HG03469 (cell line): ENCODE measurements around the gene DMKN.

Experiments
- ATAC-seq: cut with Tn5 transposase; IDR thresholded peaks from one replicate; pipeline ENCODE4 v1.9.1; 2021; ENCODE audit warnings: mild to moderate bottlenecking, moderate library complexity, moderate number of reproducible peaks; ENCODE audit not compliant: unreplicated experiment

DMKN gene

GRCh38 chr19:35549879-35550523, 36.6 kb upstream of the DMKN start:
- ATAC-seq = no peak

- no peak for ATAC-seq
These were observed 35.8 kb upstream of the DMKN start for GRCh38 chr19:35549174-35549788.

GRCh38 chr19:35546532-35546931, 33.1 kb upstream of the DMKN start:
- ATAC-seq = no peak

- ATAC-seq = peak; percentile 25
These were observed 32.5 kb upstream of the DMKN start for GRCh38 chr19:35545855-35546381.

GRCh38 chr19:35545001-35545854, 31.8 kb upstream of the DMKN start, which contains the start of gene TMEM147:
TSS of gene TMEM147 (plus strand) at chr19:35545626. CDS start at chr19:35545740, 114 bp downstream.
- ATAC-seq = peak; percentile 49

- no peak for ATAC-seq
These were observed 30.8 kb upstream of the DMKN start for GRCh38 chr19:35544110-35544802.

GRCh38 chr19:35543280-35544109, 30.0 kb upstream of the DMKN start:
- no peak for ATAC-seq

GRCh38 chr19:35542209-35542608, 28.8 kb upstream of the DMKN start:
- no peak for ATAC-seq

GRCh38 chr19:35540356-35540927, 27.0 kb upstream of the DMKN start:
- ATAC-seq = no peak

GRCh38 chr19:35539850-35540249, 26.4 kb upstream of the DMKN start:
- no peak for ATAC-seq

GRCh38 chr19:35539314-35539713, 25.9 kb upstream of the DMKN start:
- ATAC-seq = no peak

GRCh38 chr19:35534803-35535480, 21.5 kb upstream of the DMKN start:
- ATAC-seq = no peak

GRCh38 chr19:35533822-35534392, 20.5 kb upstream of the DMKN start:
- ATAC-seq = no peak

- no peak for ATAC-seq
These were observed 19.9 kb upstream of the DMKN start, which contains the start of gene GAPDHS for GRCh38 chr19:35533201-35533821. TSS of gene GAPDHS (plus strand) at chr19:35533456. CDS start at chr19:35533528, 72 bp downstream.

- ATAC-seq = no peak
These were observed 17.8 kb upstream of the DMKN start for GRCh38 chr19:35531291-35531690.

GRCh38 chr19:35529241-35530218, 16.1 kb upstream of the DMKN start:
- no peak for ATAC-seq
